Activated CD4-positive, CD25-positive, alpha-beta regulatory T cell (primary cell): ENCODE data around the gene GCNT1.
"Not testable (repeated sequence)": the region's sequence is repeated elsewhere in the genome, so short reads cannot be mapped to it uniquely, and the experiment has no call there.

Experiments used
- DNase-seq, 4 experiments: peaks; one replicate each; lab custom pipeline; 2025; lab: John Stamatoyannopoulos, UW

The GCNT1 gene

GRCh38 chr9:76458903-76459693, at the start of gene GCNT1:
TSS of gene GCNT1 (plus strand) at chr9:76459182. CDS start at chr9:76502382, 43,200 bp downstream.
- DNase-seq = peak; percentile 75 to 81 (median 76)

- no peak for DNase-seq
Observed at GRCh38 chr9:76412638-76413037, 46.3 kb upstream of the GCNT1 start.

GRCh38 chr9:76413658-76414057, 45.3 kb upstream of the GCNT1 start:
- DNase-seq = no peak

- DNase-seq = no peak
Observed at GRCh38 chr9:76414661-76415060, 44.3 kb upstream of the GCNT1 start.

- DNase-seq = no peak
Observed at GRCh38 chr9:76415154-76415553, 43.8 kb upstream of the GCNT1 start.

- no peak for DNase-seq
Observed at GRCh38 chr9:76415731-76416130, 43.3 kb upstream of the GCNT1 start.

GRCh38 chr9:76417394-76417793, 41.6 kb upstream of the GCNT1 start:
- no peak for DNase-seq

GRCh38 chr9:76419782-76420380, 39.1 kb upstream of the GCNT1 start:
- DNase-seq = no peak

GRCh38 chr9:76423216-76424177, 35.5 kb upstream of the GCNT1 start:
- no peak for DNase-seq

- no peak for DNase-seq
Observed at GRCh38 chr9:76424491-76424890, 34.5 kb upstream of the GCNT1 start.

GRCh38 chr9:76425677-76426453, 33.1 kb upstream of the GCNT1 start:
- DNase-seq = no peak

- no peak for DNase-seq
Observed at GRCh38 chr9:76426807-76427419, 32.1 kb upstream of the GCNT1 start.

- DNase-seq = no peak
Observed at GRCh38 chr9:76431601-76432000, 27.4 kb upstream of the GCNT1 start.

GRCh38 chr9:76433406-76433805, 25.6 kb upstream of the GCNT1 start:
- DNase-seq = no peak

- no peak for DNase-seq
Observed at GRCh38 chr9:76433836-76434235, 25.1 kb upstream of the GCNT1 start.

- DNase-seq = not testable (repeated sequence)
Observed at GRCh38 chr9:76434897-76435296, 24.1 kb upstream of the GCNT1 start.

- DNase-seq = not testable (repeated sequence)
Observed at GRCh38 chr9:76437017-76437699, 21.8 kb upstream of the GCNT1 start.

- DNase-seq = no peak
Observed at GRCh38 chr9:76438841-76439588, 20.0 kb upstream of the GCNT1 start.

- DNase-seq = peak in 1 of 4 experiments; percentile 3
Observed at GRCh38 chr9:76441551-76442322, 17.2 kb upstream of the GCNT1 start.
